ENCODE results near the gene LAMTOR4. TPM values are rescaled to one million over a fixed set of nuclear protein-coding genes. Genes with fewer than 3 reads are reported as not detected.
A peak's percentile ranks its signal among the peaks of the same experiment; 100 is the strongest.

The LAMTOR4 gene
- total and polyA plus RNA-seq, 2 of the 13 experiments (the other 11 are each of a cell fraction or from before 2014, with no cell fraction given): 115 to 118 TPM

- TF ChIP-seq ZHX2 (IDR thresholded peaks at IDR 0.05; ENCODE audit: low read depth): 0 out of 2 replicates have a peak, but pooled peaks have one; percentile 13
- peak; percentile 74; the same call in 1 of the 2 replicates for TF ChIP-seq ZHX2 (CRISPR knock-in tag; IDR thresholded peaks at IDR 0.05; ENCODE audit: borderline replicate concordance)
- TF ChIP-seq SMC3 (IDR thresholded peaks at IDR 0.05; ENCODE audit: low read length): no peak
- TF ChIP-seq ZNF335 (CRISPR knock-in tag; IDR thresholded peaks at IDR 0.05): 0 out of 2 replicates have a peak, but pooled peaks have one; percentile 50
- peak; percentile 25; the same call in 1 of the 2 replicates for TF ChIP-seq ZNF446 (CRISPR knock-in tag; IDR thresholded peaks at IDR 0.05)
- TF ChIP-seq MNT (IDR thresholded peaks at IDR 0.05): no peak
- TF ChIP-seq SAP130 (CRISPR knock-in tag; IDR thresholded peaks at IDR 0.05; ENCODE audit: low read depth): peak; percentile 70
- TF ChIP-seq ZMAT3 (CRISPR knock-in tag; conservative IDR thresholded peaks at IDR 0.05): 0 out of 2 replicates have a peak, but pooled peaks have one; percentile 20
- no peak for TF ChIP-seq ZNF556 (CRISPR knock-in tag; IDR thresholded peaks at IDR 0.05; ENCODE audit: borderline replicate concordance)
- TF ChIP-seq THAP8 (CRISPR knock-in tag; IDR thresholded peaks at IDR 0.05; ENCODE audit: borderline replicate concordance): no peak
- no peak for TF ChIP-seq ZMYM3 (CRISPR knock-in tag; IDR thresholded peaks at IDR 0.05)
- TF ChIP-seq ZBTB42 (CRISPR knock-in tag; IDR thresholded peaks at IDR 0.05): no peak
- TF ChIP-seq THAP7 (CRISPR knock-in tag; IDR thresholded peaks at IDR 0.05): no peak
- no peak for TF ChIP-seq USF2 (IDR thresholded peaks at IDR 0.05; ENCODE audit: low read depth, low read length)
- no peak for TF ChIP-seq USF2 (CRISPR knock-in tag; IDR thresholded peaks at IDR 0.05; ENCODE audit: borderline replicate concordance)
- TF ChIP-seq ZNF557 (CRISPR knock-in tag; IDR thresholded peaks at IDR 0.05): no peak; the same call in 1 of the 2 replicates
- no peak for TF ChIP-seq ATF5 (CRISPR knock-in tag; IDR thresholded peaks at IDR 0.05; ENCODE audit: low read depth)
These were observed 29.4 kb upstream of the LAMTOR4 start, which contains the start of the genes CNPY4 and TAF6 (continued) for GRCh38 chr7:100119072-100119969.
